Lower leg skin (tissue), 4 donors: Measurements from ENCODE around the gene ASXL1. TPM values are rescaled to one million over a fixed set of nuclear protein-coding genes. Genes with fewer than 3 reads are reported as not detected.

Experiments
- DNase-seq, 2 donors: peaks; one replicate each; pipeline ENCODE4 v3.0.0-alpha.2; 2019; ENCODE audit warnings: low spot score in 2 of 2
- H3K4me3 ChIP-seq: fragments of 200-600 bp; sonication (generic); 2 replicates; pipeline ENCODE4 v1.5.1; 2017; ENCODE audit warnings: mild to moderate bottlenecking, low read depth; ENCODE audit not compliant: poor library complexity, severe bottlenecking
- POLR2A ChIP-seq, 2 donors: fragments of 450-650 bp; IDR thresholded peaks; one replicate each; pipeline ENCODE4 v1.6.1; 2016 to 2017; ENCODE audit warnings: antibody characterized with exemption in 2 of 2, mild to moderate bottlenecking in 1 of 2, moderate library complexity in 1 of 2
- WGBS, 2 donors: methylation state at CpG; one replicate each; pipeline ENCODE4 v1.1.5; 2018; 5-methylcytosine and 5-hydroxymethylcytosine counted together
- intact Hi-C: fragments of 100-400 bp; cut with DNase I; formaldehyde crosslinking; loops from one replicate; pipeline ENCODE4 v1.15.0; 2023; ENCODE audit warnings: low total_unique reads
- total RNA-seq, 4 donors: library from RNA; depleted of rRNA; stranded (reverse); fragments of >200 nt; gene quantifications; one replicate each; pipeline ENCODE4 v1.1.0, GENCODE V29; 2016
- TF ChIP-seq, protein P1 (sequence below), 3 donors: fragments of 450-650 bp; IDR thresholded peaks; one replicate each; pipeline ENCODE4 v1.5.1; 2016; ENCODE audit warnings: antibody characterized with exemption in 3 of 3, mild to moderate bottlenecking in 3 of 3, moderate library complexity in 2 of 3

The ASXL1 gene
- total RNA-seq, 4 donors from 2014 or later: 29.1 to 84.8 (median 32.6) TPM

GRCh38 chr20:32455171-32455900, 97.2 kb downstream of the ASXL1 start:
- no peak for DNase-seq
- intact Hi-C loops: no loop called here
- no peak for TF ChIP-seq POLR2A (IDR thresholded peaks at IDR 0.05)
- TF ChIP-seq, protein P1, sequence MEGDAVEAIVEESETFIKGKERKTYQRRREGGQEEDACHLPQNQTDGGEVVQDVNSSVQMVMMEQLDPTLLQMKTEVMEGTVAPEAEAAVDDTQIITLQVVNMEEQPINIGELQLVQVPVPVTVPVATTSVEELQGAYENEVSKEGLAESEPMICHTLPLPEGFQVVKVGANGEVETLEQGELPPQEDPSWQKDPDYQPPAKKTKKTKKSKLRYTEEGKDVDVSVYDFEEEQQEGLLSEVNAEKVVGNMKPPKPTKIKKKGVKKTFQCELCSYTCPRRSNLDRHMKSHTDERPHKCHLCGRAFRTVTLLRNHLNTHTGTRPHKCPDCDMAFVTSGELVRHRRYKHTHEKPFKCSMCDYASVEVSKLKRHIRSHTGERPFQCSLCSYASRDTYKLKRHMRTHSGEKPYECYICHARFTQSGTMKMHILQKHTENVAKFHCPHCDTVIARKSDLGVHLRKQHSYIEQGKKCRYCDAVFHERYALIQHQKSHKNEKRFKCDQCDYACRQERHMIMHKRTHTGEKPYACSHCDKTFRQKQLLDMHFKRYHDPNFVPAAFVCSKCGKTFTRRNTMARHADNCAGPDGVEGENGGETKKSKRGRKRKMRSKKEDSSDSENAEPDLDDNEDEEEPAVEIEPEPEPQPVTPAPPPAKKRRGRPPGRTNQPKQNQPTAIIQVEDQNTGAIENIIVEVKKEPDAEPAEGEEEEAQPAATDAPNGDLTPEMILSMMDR (IDR thresholded peaks at IDR 0.05): no peak
- WGBS, 2 donors: 85 to 94% methylated on average over 11 to 12 of the region's 12 CpGs
- H3K4me3 ChIP-seq: no peak overlapping the region

DNA sequence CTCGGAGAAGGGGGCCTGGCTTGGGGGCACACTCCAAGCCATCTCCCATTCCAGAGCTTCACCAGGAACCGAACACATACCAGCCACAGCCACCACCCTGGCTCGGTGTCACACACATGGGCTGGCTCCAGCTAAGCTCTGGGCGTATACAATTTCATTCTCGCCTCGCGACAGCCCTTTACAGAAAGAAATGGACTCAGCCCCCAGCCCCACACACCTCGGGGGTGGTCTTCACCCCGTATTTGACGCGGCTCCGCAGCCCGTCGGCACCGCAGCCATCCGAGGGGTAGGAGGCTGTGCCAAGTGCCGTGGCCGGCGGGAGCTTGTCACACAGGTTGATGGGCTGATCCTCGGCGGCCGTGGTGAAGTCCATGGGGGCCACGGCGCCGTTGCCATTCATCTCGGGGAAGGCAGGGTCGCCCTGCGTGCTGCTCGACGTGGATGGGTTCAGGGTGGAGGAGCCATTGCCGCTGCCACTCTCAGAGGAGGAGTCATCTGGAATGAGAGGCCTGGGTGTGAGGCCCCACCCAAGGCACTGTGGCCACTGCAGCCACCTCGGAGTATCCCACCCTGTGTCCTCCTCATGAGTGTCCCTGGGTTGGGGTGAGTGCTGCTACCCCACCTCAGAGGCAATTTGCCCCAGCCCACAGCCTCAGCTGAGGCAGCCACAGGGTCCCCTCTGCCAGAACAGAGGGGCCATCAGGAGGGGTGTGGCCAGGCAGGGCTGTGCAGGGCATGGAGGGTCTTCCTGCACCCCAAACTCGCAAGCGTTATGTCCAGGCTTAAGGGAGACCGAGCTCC, 98.0 kb downstream of the ASXL1 start:
- no peak for TF ChIP-seq POLR2A (IDR thresholded peaks at IDR 0.05)
- TF ChIP-seq, protein P1 (IDR thresholded peaks at IDR 0.05): no peak
- 91 to 95% methylated on average over 22 to 32 of the region's 35 CpGs for WGBS, 2 donors
- intact Hi-C loops: no loop called here
- DNase-seq: no peak
- H3K4me3 ChIP-seq: no peak overlapping the region

DNA sequence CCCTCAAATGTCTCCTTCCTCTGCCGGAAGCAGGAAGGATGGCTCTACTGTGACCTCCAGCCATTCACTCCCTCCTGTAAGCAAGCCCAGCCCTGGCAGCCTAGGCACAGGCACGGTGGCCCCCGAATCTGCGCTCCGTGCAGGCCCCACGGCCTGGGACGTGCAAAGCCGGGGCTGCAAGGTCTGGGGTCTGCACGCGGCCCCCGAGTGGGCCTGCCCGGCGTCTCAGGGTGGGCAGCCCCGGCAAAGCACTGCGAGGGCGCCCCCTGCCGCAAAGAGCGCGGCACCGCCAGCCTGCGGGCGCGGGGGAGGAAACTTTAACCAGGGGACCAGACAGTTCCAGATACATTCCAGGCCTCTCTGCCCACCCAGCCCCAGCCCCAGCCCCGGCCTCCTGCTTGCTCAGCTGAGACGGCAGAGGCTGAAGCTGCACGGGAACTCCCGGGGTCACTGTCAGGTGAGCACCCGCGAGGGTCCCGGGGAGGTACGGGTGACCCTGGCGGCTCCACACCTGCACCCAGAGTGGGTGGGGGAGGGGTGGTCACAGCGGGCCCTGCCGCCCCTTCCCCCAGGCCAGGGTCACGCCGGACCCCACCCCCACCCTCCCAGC, 98.8 kb downstream of the ASXL1 start:
- WGBS, 2 donors: 15 to 36% methylated on average over 8 to 9 of the region's 36 CpGs
- H3K4me3 ChIP-seq: no peak overlapping the region
- TF ChIP-seq, protein P1 (IDR thresholded peaks at IDR 0.05): peak in 1 of 3 donors; percentile 20
- TF ChIP-seq POLR2A (IDR thresholded peaks at IDR 0.05): no peak
- intact Hi-C loops: no loop called here
- DNase-seq: no peak

- intact Hi-C loops: no loop called here
- H3K4me3 ChIP-seq: no peak overlapping the region
- no peak for DNase-seq
- no peak for TF ChIP-seq POLR2A (IDR thresholded peaks at IDR 0.05)
- TF ChIP-seq, protein P1 (IDR thresholded peaks at IDR 0.05): no peak
- WGBS, 2 donors: 15 to 16% methylated on average over 11 to 28 of the region's 29 CpGs
Observed at GRCh38 chr20:32457479-32457986, 99.4 kb downstream of the ASXL1 start.

- WGBS, 2 donors: 79 to 87% methylated on average over 9 to 10 of the region's 10 CpGs
- intact Hi-C loops: no loop called here
- no peak for DNase-seq
- TF ChIP-seq POLR2A (IDR thresholded peaks at IDR 0.05): no peak
- TF ChIP-seq, protein P1 (IDR thresholded peaks at IDR 0.05): no peak
- no peak overlapping the region for H3K4me3 ChIP-seq
Observed at GRCh38 chr20:32458061-32458836, 100.1 kb downstream of the ASXL1 start.
